Activated T-helper 1 cell treated with anti-CD3 and anti-CD28 coated beads, Interleukin-12 subunit alpha, Interleukin-12 subunit beta, Interleukin-2, Interleukin-4 antibody, amounts not matched to agents 30 ng/mL and 10 ng/mL and 1 ng/mL, durations not matched to agents 14 hours and 24 hours and 36 hours (primary cell): Measurements from ENCODE around the gene ELOVL6. TPM values are rescaled to one million over a fixed set of nuclear protein-coding genes. Genes with fewer than 3 reads are reported as not detected.

Source experiments
- DNase-seq: peaks from one replicate; pipeline ENCODE4 v3.0.0; 2021; ENCODE audit warnings: low spot score
- H3K27ac Mint-ChIP-seq: one replicate; pipeline ENCODE4 v1.8.0; 2021; ENCODE audit warnings: mild to moderate bottlenecking, mixed read lengths
- H3K27me3 Mint-ChIP-seq: one replicate; pipeline ENCODE4 v1.8.0; 2022; ENCODE audit warnings: mild to moderate bottlenecking, moderate library complexity, mixed read lengths; ENCODE audit not compliant: insufficient read depth
- H3K36me3 Mint-ChIP-seq: one replicate; pipeline ENCODE4 v1.8.0; 2021; ENCODE audit warnings: low read depth, mixed read lengths
- H3K4me1 Mint-ChIP-seq: one replicate; pipeline ENCODE4 v1.8.0; 2021; ENCODE audit warnings: low read depth, mixed read lengths
- H3K4me3 Mint-ChIP-seq: one replicate; pipeline ENCODE4 v1.8.0; 2021; ENCODE audit warnings: mild to moderate bottlenecking, moderate library complexity, mixed read lengths
- H3K9me3 Mint-ChIP-seq: one replicate; pipeline ENCODE4 v1.8.0; 2021; ENCODE audit warnings: mixed read lengths
- intact Hi-C: fragments of 100-400 bp; cut with micrococcal nuclease; formaldehyde crosslinking; loops from one replicate; pipeline ENCODE4 v1.15.1; 2024
- total RNA-seq: library from RNA; stranded (reverse); gene quantifications from 2 replicates; pipeline ENCODE4 v1.2.3, GENCODE V29; 2022

The ELOVL6 gene
- total RNA-seq, 1 donor from 2014 or later, result 19.1 TPM

- H3K27ac Mint-ChIP-seq, result no peak overlapping the region
- H3K9me3 Mint-ChIP-seq, result no peaks in the 10 kb centered on the region
- H3K27me3 Mint-ChIP-seq, result peaks cover 8% of the 10 kb centered on the region
- H3K36me3 Mint-ChIP-seq, result no peaks in the 10 kb centered on the region
- intact Hi-C loops, result no loop called here
- DNase-seq, result no peak
- H3K4me3 Mint-ChIP-seq, result no peak overlapping the region
- peaks cover 3% of the 10 kb centered on the region for H3K4me1 Mint-ChIP-seq
Observed at GRCh38 chr4:110012917-110013316, 185.5 kb downstream of the ELOVL6 start.

GRCh38 chr4:110010797-110011196 lies 187.6 kb downstream of the ELOVL6 start:
- intact Hi-C loops, result no loop called here
- no peaks in the 10 kb centered on the region for H3K9me3 Mint-ChIP-seq
- H3K4me3 Mint-ChIP-seq, result no peak overlapping the region
- no peak overlapping the region for H3K27ac Mint-ChIP-seq
- no peak for DNase-seq
- H3K27me3 Mint-ChIP-seq, result peaks cover 8% of the 10 kb centered on the region
- peaks cover 8% of the 10 kb centered on the region for H3K4me1 Mint-ChIP-seq
- no peaks in the 10 kb centered on the region for H3K36me3 Mint-ChIP-seq

DNA sequence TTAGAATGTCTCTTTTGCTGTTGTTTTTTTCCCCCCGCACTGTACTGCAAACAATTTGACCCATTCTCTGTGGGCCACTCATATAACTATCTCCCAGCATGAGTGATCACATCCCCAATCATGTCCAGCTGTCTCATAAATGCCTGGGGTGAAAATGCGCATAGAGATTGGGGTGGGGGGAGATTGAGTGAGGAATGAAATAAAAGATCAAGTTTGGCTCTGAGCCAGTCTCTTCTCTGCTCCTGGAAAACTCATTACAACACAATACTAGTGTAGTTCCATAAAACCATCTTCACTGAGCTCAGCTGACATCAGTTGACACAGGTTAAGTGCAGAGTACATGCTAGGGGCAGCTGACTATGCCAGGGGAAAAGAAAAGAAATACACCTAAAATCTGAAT lies 188.9 kb downstream of the ELOVL6 start:
- Mint-ChIP-seq H3K4me3 (no peak overlapping the region), H3K36me3 (no peaks in the 10 kb centered on the region), H3K27me3 (peaks cover 8% of the 10 kb centered on the region), H3K27ac (no peak overlapping the region), H3K4me1 (peaks cover 14% of the 10 kb centered on the region), H3K9me3 (no peaks in the 10 kb centered on the region)
- no peak for DNase-seq
- intact Hi-C loops, result loop anchor here (5.0 kb wide), 1 partner anchor 278 kb away; no protein-coding TSS in a partner anchor

DNA sequence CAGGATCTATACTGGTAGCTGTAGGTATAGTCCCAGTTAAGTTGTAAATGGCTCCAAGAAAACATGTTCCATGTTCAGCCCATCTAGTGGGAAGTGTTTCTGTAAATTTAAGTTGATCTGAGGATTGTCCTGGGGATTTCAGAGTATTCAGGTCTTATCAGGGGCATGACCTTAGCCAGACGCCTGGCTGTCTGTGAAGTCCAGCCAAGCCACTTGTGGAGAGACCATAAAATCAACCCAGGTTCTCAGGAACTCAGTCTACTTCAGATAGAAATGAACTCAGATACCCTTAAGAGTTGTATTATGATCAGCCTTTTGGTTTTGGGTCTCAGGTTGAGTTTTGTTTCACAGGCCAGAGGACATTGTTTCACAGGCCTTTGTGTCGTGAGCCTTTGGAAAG lies 189.9 kb downstream of the ELOVL6 start:
- DNase-seq, result no peak
- Mint-ChIP-seq H3K27ac (no peak overlapping the region), H3K9me3 (no peaks in the 10 kb centered on the region), H3K4me3 (no peak overlapping the region), H3K4me1 (peaks cover 14% of the 10 kb centered on the region), H3K27me3 (peaks cover 6% of the 10 kb centered on the region), H3K36me3 (no peaks in the 10 kb centered on the region)
- intact Hi-C loops, result loop anchor here (5.0 kb wide), 1 partner anchor 279 kb away; no protein-coding TSS in a partner anchor

- intact Hi-C loops, result loop anchor here (5.0 kb wide), 1 partner anchor 280 kb away; no protein-coding TSS in a partner anchor
- Mint-ChIP-seq H3K4me1 (peaks cover 15% of the 10 kb centered on the region), H3K9me3 (no peaks in the 10 kb centered on the region), H3K27ac (no peak overlapping the region), H3K36me3 (no peaks in the 10 kb centered on the region), H3K4me3 (no peak overlapping the region), H3K27me3 (peaks cover 2% of the 10 kb centered on the region)
- DNase-seq, result no peak
Observed at GRCh38 chr4:110007217-110007616, 191.2 kb downstream of the ELOVL6 start.

- Mint-ChIP-seq H3K9me3 (no peaks in the 10 kb centered on the region), H3K4me3 (no peak overlapping the region), H3K36me3 (no peaks in the 10 kb centered on the region), H3K27ac (no peak overlapping the region), H3K27me3 (peaks cover 2% of the 10 kb centered on the region), H3K4me1 (peaks cover 23% of the 10 kb centered on the region)
- intact Hi-C loops, result loop anchor here (1.0 to 5.0 kb wide), 7 partner anchors 45 to 511 kb away; partner anchors contain the start of gene ELOVL6
- DNase-seq, result no peak
Observed at GRCh38 chr4:110005461-110006056, 192.9 kb downstream of the ELOVL6 start.

DNA sequence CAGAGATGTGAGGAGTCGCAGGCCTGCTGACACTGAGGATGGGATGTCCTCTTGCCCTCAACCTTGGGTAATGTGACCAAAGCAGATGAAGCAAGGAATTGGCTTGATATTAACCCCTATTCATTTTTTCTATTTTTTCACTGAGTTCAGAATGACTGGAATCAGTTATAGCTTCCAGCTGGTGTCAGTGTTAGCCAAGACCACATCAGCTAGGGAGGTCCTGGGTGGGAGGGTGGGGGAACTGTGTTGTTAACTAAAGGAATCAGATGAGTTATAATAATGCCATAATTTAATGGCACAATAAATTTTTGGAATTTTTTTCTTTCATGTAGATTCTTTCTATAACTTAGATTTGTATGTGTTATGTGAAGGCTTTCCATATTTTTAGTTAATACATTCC lies 193.9 kb downstream of the ELOVL6 start:
- Mint-ChIP-seq H3K4me1 (peaks cover 23% of the 10 kb centered on the region), H3K27me3 (peaks cover 6% of the 10 kb centered on the region), H3K27ac (no peak overlapping the region), H3K4me3 (no peak overlapping the region), H3K9me3 (no peaks in the 10 kb centered on the region), H3K36me3 (no peaks in the 10 kb centered on the region)
- DNase-seq, result no peak
- intact Hi-C loops, result loop anchor here (2.0 to 5.0 kb wide), 3 partner anchors 46 to 310 kb away; no protein-coding TSS in a partner anchor

DNA sequence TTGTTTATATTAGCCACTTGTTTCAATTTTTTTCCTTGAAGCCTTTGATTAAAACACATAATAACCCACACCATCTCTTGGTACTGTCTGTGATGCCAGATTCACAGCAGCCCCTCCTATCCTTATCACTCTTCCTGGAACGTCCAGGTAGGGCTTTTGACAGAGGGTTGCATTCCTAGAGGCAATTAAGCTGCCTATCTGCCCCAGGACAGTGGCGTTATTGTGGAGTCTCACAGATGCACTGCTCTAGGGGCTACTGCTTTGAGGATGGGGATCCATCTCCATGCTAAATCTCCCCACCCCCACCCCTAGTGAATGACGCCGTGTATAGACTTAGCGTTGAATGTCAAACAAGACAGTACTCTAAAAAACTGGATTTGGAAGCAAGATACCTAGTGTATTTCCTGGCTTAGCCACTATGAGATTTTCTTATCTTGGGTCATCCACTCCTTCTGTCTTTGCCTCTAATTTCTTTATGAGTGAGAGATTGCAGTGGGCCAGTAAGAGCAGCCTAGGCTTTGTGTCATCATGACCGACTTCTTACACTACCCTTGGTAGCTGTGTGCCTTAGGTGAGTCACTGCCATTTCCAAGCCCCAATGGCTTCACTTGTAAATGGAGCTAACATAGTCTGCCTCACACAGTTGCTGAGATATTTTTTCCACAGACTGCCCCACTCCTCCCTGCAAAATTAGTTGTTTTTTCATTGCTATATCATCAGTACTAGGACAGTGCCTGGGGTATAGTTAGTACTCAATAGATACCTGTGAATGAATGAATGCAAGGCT lies 194.8 kb downstream of the ELOVL6 start:
- H3K4me1 Mint-ChIP-seq, result peaks cover 23% of the 10 kb centered on the region
- intact Hi-C loops, result loop anchor here (2.0 to 5.0 kb wide), 3 partner anchors 47 to 311 kb away; no protein-coding TSS in a partner anchor
- no peaks in the 10 kb centered on the region for H3K36me3 Mint-ChIP-seq
- DNase-seq, result no peak
- peaks cover 4% of the 10 kb centered on the region for H3K27me3 Mint-ChIP-seq
- no peaks in the 10 kb centered on the region for H3K9me3 Mint-ChIP-seq
- no peak overlapping the region for H3K4me3 Mint-ChIP-seq
- H3K27ac Mint-ChIP-seq, result no peak overlapping the region

DNA sequence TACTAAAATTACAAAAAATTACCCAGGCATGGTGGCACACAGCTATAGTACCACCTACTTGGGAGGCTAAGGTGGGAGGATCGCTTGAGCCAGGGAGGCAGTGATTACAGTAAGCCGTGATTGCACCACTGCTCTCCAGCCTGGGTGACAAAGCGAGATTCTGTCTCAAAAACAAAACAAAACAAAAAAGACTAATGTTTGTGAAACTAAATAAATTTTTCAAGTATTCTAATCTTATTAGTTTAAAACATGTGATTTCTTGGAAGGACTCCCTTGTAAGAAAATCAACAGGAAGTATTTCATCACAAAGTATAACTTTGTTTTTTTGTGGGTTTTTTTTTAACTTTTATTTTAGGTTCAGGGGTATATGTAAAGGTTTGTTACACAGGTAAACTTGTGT lies 196.1 kb downstream of the ELOVL6 start:
- no peak overlapping the region for H3K4me3 Mint-ChIP-seq
- no peak overlapping the region for H3K27ac Mint-ChIP-seq
- no peaks in the 10 kb centered on the region for H3K36me3 Mint-ChIP-seq
- peaks cover 15% of the 10 kb centered on the region for H3K4me1 Mint-ChIP-seq
- DNase-seq, result no peak
- intact Hi-C loops, result loop anchor here (5.0 kb wide), 1 partner anchor 295 kb away; no protein-coding TSS in a partner anchor
- H3K9me3 Mint-ChIP-seq, result no peaks in the 10 kb centered on the region
- peaks cover 4% of the 10 kb centered on the region for H3K27me3 Mint-ChIP-seq

DNA sequence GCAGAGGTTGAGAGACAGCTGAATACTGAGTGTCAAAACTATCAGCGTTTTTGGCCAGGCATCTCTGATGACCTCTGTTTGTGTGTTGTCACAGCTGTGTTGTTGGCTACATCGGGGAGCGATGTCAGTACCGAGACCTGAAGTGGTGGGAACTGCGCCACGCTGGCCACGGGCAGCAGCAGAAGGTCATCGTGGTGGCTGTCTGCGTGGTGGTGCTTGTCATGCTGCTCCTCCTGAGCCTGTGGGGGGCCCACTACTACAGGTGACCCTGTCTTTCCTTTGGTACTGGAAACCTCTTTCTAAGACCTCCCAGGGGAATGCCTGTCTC lies 198.9 kb downstream of the ELOVL6 start:
- no peak overlapping the region for H3K27ac Mint-ChIP-seq
- intact Hi-C loops, result loop anchor here (5.0 kb wide), 3 partner anchors 577 to 1853 kb away; no protein-coding TSS in a partner anchor
- H3K27me3 Mint-ChIP-seq, result peaks cover 4% of the 10 kb centered on the region
- H3K36me3 Mint-ChIP-seq, result no peaks in the 10 kb centered on the region
- no peaks in the 10 kb centered on the region for H3K9me3 Mint-ChIP-seq
- H3K4me3 Mint-ChIP-seq, result no peak overlapping the region
- peaks cover 12% of the 10 kb centered on the region for H3K4me1 Mint-ChIP-seq
- DNase-seq, result no peak

- peak; percentile 14 for DNase-seq
- no peak overlapping the region for H3K4me3 Mint-ChIP-seq
- peaks cover 4% of the 10 kb centered on the region for H3K27me3 Mint-ChIP-seq
- H3K27ac Mint-ChIP-seq, result no peak overlapping the region
- no peaks in the 10 kb centered on the region for H3K36me3 Mint-ChIP-seq
- no peaks in the 10 kb centered on the region for H3K9me3 Mint-ChIP-seq
- peaks cover 18% of the 10 kb centered on the region for H3K4me1 Mint-ChIP-seq
- intact Hi-C loops, result loop anchor here (1.0 to 5.0 kb wide), 4 partner anchors 517 to 1853 kb away; no protein-coding TSS in a partner anchor
Observed at GRCh38 chr4:109998867-109999584, 199.4 kb downstream of the ELOVL6 start.

- H3K9me3 Mint-ChIP-seq, result no peaks in the 10 kb centered on the region
- intact Hi-C loops, result loop anchor here (5.0 kb wide), 3 partner anchors 574 to 1856 kb away; no protein-coding TSS in a partner anchor
- DNase-seq, result no peak
- peaks cover 5% of the 10 kb centered on the region for H3K27me3 Mint-ChIP-seq
- H3K4me1 Mint-ChIP-seq, result peaks cover 15% of the 10 kb centered on the region
- no peaks in the 10 kb centered on the region for H3K36me3 Mint-ChIP-seq
- no peak overlapping the region for H3K4me3 Mint-ChIP-seq
- H3K27ac Mint-ChIP-seq, result no peak overlapping the region
Observed at GRCh38 chr4:109996526-109996925, 201.9 kb downstream of the ELOVL6 start.
